Sigmoid colon (tissue), 7 donors: ENCODE measurements around the gene ARL4C. TPM values are rescaled to one million over a fixed set of nuclear protein-coding genes. Genes with fewer than 3 reads are reported as not detected.

ENCODE experiments used
- DNase-seq: peaks from one replicate; pipeline ENCODE4 v3.0.0-alpha.2; 2019
- H3K27ac ChIP-seq, 4 donors: fragments of 200-600 bp; sonication (generic); one replicate each; pipeline ENCODE4 v1.5.1; 2016 to 2019; ENCODE audit warnings: mild to moderate bottlenecking in 1 of 4
- H3K27me3 ChIP-seq, 3 donors: fragments of 200-600 bp; sonication (generic); one replicate each; pipeline ENCODE4 v1.5.1; 2019; ENCODE audit warnings: mild to moderate bottlenecking in 1 of 3
- H3K36me3 ChIP-seq, 4 donors: fragments of 200-600 bp; sonication (generic); one replicate each; pipeline ENCODE4 v1.5.1; 2016 to 2019
- H3K4me1 ChIP-seq, 4 donors: fragments of 200-600 bp; sonication (generic); one replicate each; pipeline ENCODE4 v1.5.1; 2017 to 2019
- H3K4me3 ChIP-seq, 4 donors: fragments of 200-600 bp; sonication (generic); one replicate each; pipeline ENCODE4 v1.5.1; 2017 to 2019; ENCODE audit warnings: mild to moderate bottlenecking in 2 of 4, moderate library complexity in 1 of 4
- H3K9me3 ChIP-seq, 4 donors: fragments of 200-600 bp in 3 of 4; sonication (generic) in 3 of 4; one replicate each; pipeline versions ENCODE4 v1.5.1 to v1.6.1; 2013 to 2019
- CTCF ChIP-seq, 4 experiments: fragments of 450-650 bp in 3 of 4; fragments of 200-600 bp in 1 of 4; IDR thresholded peaks; one replicate each; pipeline ENCODE4 v1.5.1; 2016 to 2019; ENCODE audit warnings: antibody characterized with exemption in 4 of 4, mild to moderate bottlenecking in 3 of 4, moderate library complexity in 2 of 4
- EP300 ChIP-seq, 4 donors: sonication (generic); formaldehyde crosslinking; IDR thresholded peaks; one replicate each; pipeline ENCODE4 v1.6.1; 2017; ENCODE audit warnings: antibody characterized with exemption in 4 of 4
- POLR2A ChIP-seq, 2 donors: fragments of 450-650 bp; IDR thresholded peaks; one replicate each; pipeline ENCODE4 v1.6.1; 2016; ENCODE audit warnings: antibody characterized with exemption in 2 of 2, mild to moderate bottlenecking in 2 of 2, moderate library complexity in 2 of 2
- POLR2AphosphoS5 ChIP-seq, 4 donors: sonication (generic); formaldehyde crosslinking; IDR thresholded peaks; one replicate each; pipeline ENCODE4 v1.6.1; 2017; ENCODE audit warnings: antibody characterized with exemption in 4 of 4
- whole genome bisulfite sequencing, 2 donors: extraction: QIAGEN DNeasy Blood & Tissue Kit; methylation state at CpG; one replicate each; pipeline ENCODE4 v1.1.7; 2013; 5-methylcytosine and 5-hydroxymethylcytosine counted together
- intact Hi-C: fragments of 100-400 bp; cut with DNase I; formaldehyde crosslinking; loops from one replicate; pipeline ENCODE4 v1.15.1; 2023
- polyA plus RNA-seq, 3 donors: library from polyadenylated mRNA; stranded (reverse); fragments of 200-250 nt; gene quantifications; one replicate each; pipeline ENCODE4 v1.2.3, GENCODE V29; 2013
- total RNA-seq, 4 donors: library from RNA; depleted of rRNA; stranded (reverse); fragments of >200 nt; gene quantifications; one replicate each; pipeline ENCODE4 v1.1.0, GENCODE V29; 2016
- donor health status: healthy with polysubstance abuse.
- donor health status: Bipolar disorder and iron deficiency.
- donor health status: healthy.

ARL4C gene
- total and polyA plus RNA-seq, 7 donors, result 4.8 to 15.8 (median 8.3) TPM

GRCh38 chr2:234528410-234529148 is 31.7 kb upstream of the ARL4C start:
- Histone ChIP-seq H3K27me3 (no peaks in the 10 kb centered on the region), H3K4me3 (no peak overlapping the region), H3K27ac (no peak overlapping the region), H3K36me3 (no peaks in the 10 kb centered on the region), H3K4me1 (no peaks in the 10 kb centered on the region), H3K9me3 (peaks cover 0 to 7% (median 2%) of the 10 kb centered on the region in 4 donors)
- no peak for TF ChIP-seq POLR2A (IDR thresholded peaks at IDR 0.05)
- TF ChIP-seq POLR2AphosphoS5 (IDR thresholded peaks at IDR 0.05), result no peak
- TF ChIP-seq CTCF (IDR thresholded peaks at IDR 0.05), result no peak
- no peak for TF ChIP-seq EP300 (IDR thresholded peaks at IDR 0.05)
- intact Hi-C loops, result no loop called here
- 84 to 90% methylated on average over 8 of the region's 8 CpGs for WGBS, 2 donors
- no peak for DNase-seq

DNA sequence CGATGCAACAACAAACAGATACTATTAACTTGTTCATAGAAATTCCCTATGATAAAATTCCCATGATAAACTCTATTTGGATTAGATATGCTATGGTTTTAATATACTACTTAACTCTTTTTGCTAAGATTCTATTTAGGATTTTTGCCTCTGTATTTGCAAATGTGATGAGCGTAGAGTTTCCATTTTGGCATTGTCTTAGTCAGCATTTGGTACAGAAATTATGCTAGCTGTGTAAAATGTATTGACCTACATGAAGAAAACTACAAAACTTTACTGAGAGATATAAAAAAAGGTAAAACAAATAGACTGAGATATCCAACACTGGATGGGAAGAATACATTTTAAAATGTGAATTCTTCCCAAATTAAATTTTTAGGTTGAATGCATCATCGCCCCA is 29.8 kb upstream of the ARL4C start:
- H3K9me3 ChIP-seq, result peaks cover 0 to 7% (median 2%) of the 10 kb centered on the region in 4 donors
- 94 to 95% methylated on average over 3 of the region's 3 CpGs for WGBS, 2 donors
- no peak for TF ChIP-seq CTCF (IDR thresholded peaks at IDR 0.05)
- no peak for TF ChIP-seq POLR2AphosphoS5 (IDR thresholded peaks at IDR 0.05)
- no peak for TF ChIP-seq POLR2A (IDR thresholded peaks at IDR 0.05)
- TF ChIP-seq EP300 (IDR thresholded peaks at IDR 0.05), result no peak
- no peak overlapping the region for H3K27ac ChIP-seq
- H3K4me1 ChIP-seq, result no peaks in the 10 kb centered on the region
- DNase-seq, result no peak
- intact Hi-C loops, result no loop called here
- H3K36me3 ChIP-seq, result no peaks in the 10 kb centered on the region
- no peaks in the 10 kb centered on the region for H3K27me3 ChIP-seq
- no peak overlapping the region for H3K4me3 ChIP-seq

GRCh38 chr2:234521536-234521935 is 24.7 kb upstream of the ARL4C start:
- Histone ChIP-seq H3K27ac (no peak overlapping the region), H3K4me1 (no peaks in the 10 kb centered on the region), H3K27me3 (no peaks in the 10 kb centered on the region), H3K36me3 (no peaks in the 10 kb centered on the region), H3K4me3 (no peak overlapping the region), H3K9me3 (peaks cover 0 to 7% (median 2%) of the 10 kb centered on the region in 4 donors)
- DNase-seq, result no peak
- intact Hi-C loops, result no loop called here
- WGBS, 2 donors, result 78 to 83% methylated on average over 2 of the region's 2 CpGs
- TF ChIP-seq EP300 (IDR thresholded peaks at IDR 0.05), result no peak
- no peak for TF ChIP-seq CTCF (IDR thresholded peaks at IDR 0.05)
- no peak for TF ChIP-seq POLR2A (IDR thresholded peaks at IDR 0.05)
- TF ChIP-seq POLR2AphosphoS5 (IDR thresholded peaks at IDR 0.05), result no peak

DNA sequence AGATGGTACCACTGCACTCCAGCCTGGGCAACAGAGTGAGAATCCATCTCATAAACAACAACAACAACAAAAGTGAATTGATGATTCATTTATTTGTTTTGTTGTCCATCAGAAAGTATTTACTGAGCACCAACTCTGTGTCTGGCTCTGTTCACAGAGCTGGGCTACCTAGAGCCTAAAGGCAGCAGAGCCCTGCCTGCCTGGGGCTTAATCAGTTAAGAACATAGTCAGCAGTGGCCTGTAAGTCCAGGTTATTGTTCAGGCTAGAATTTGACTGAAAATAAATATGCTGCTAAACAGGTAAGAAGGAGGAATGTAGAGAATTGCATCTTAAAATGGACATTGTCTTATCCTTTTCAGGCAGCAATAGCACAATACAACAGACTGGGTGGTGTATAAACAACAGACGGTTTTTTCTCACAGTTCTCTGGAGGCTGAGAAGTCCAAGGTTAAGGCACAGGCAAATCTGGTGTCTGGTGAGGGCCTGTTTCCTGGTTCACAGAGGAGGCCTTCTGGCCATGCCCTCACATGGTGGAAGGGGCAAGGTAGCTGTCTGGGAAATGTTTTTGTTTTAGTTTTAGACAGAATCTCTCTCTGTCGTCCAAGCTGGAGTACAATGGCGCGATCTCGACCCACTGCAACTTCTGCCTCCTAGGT is 22.2 kb upstream of the ARL4C start:
- no peak for DNase-seq
- Histone ChIP-seq H3K36me3 (no peaks in the 10 kb centered on the region), H3K9me3 (no peaks in the 10 kb centered on the region), H3K27ac (no peak overlapping the region), H3K27me3 (no peaks in the 10 kb centered on the region), H3K4me3 (no peak overlapping the region), H3K4me1 (no peaks in the 10 kb centered on the region)
- intact Hi-C loops, result no loop called here
- TF ChIP-seq POLR2A (IDR thresholded peaks at IDR 0.05) (no peak), POLR2AphosphoS5 (IDR thresholded peaks at IDR 0.05) (no peak), EP300 (IDR thresholded peaks at IDR 0.05) (no peak), CTCF (IDR thresholded peaks at IDR 0.05) (no peak)
- 79 to 87% methylated on average over 5 of the region's 5 CpGs for WGBS, 2 donors
